ENCODE data around the gene DAB2IP. TPM values are rescaled to one million over a fixed set of nuclear protein-coding genes. Genes with fewer than 3 reads are reported as not detected.

DAB2IP gene
- total and polyA plus RNA-seq, 2 experiments from 2014 or later, result 8.9 to 42.8 TPM

- no peak for TF ChIP-seq ZNF462 (CRISPR knock-in tag; IDR thresholded peaks at IDR 0.05)
- no peak for TF ChIP-seq NANOG (IDR thresholded peaks at IDR 0.05; ENCODE audit: borderline replicate concordance)
- no peak for TF ChIP-seq CREB1 (CRISPR knock-in tag; IDR thresholded peaks at IDR 0.05; ENCODE audit: low read depth)
- no peak for TF ChIP-seq REST (IDR thresholded peaks at IDR 0.05; ENCODE audit: unreplicated experiment)
- TF ChIP-seq EZH2phosphoT487 (IDR thresholded peaks at IDR 0.05; ENCODE audit: unreplicated experiment), result no peak
Observed at GRCh38 chr9:121655231-121655755, 3.9 kb downstream of the DAB2IP start (continued).

Measured in GM23338 (cell line).